Ishikawa (cell line): ENCODE measurements around the gene HIVEP2.

ENCODE experiments used
- CEBPB ChIP-seq: IDR thresholded peaks from 2 replicates; pipeline ENCODE4 v1.6.1; 2012
- CREB1 ChIP-seq: IDR thresholded peaks from 2 replicates; pipeline ENCODE4 v1.6.1; 2012; ENCODE audit warnings: low read depth
- EGR1 ChIP-seq: IDR thresholded peaks from 2 replicates; pipeline ENCODE4 v1.6.1; 2012
- FOXM1 ChIP-seq: IDR thresholded peaks from 2 replicates; pipeline ENCODE4 v1.6.1; 2012; ENCODE audit warnings: low read depth, borderline replicate concordance
- MAX ChIP-seq: IDR thresholded peaks from 2 replicates; pipeline ENCODE4 v1.6.1; 2012
- NFIC ChIP-seq: IDR thresholded peaks from 2 replicates; pipeline ENCODE4 v1.6.1; 2012
- RAD21 ChIP-seq: IDR thresholded peaks from 2 replicates; pipeline ENCODE4 v1.6.1; 2012; ENCODE audit warnings: low read depth
- REST ChIP-seq: IDR thresholded peaks from 2 replicates; pipeline ENCODE4 v1.6.1; 2012; ENCODE audit warnings: low read depth, mild to moderate bottlenecking
- TAF1 ChIP-seq: IDR thresholded peaks from 2 replicates; pipeline ENCODE4 v1.6.1; 2012; ENCODE audit warnings: low read depth, mild to moderate bottlenecking

DNA sequence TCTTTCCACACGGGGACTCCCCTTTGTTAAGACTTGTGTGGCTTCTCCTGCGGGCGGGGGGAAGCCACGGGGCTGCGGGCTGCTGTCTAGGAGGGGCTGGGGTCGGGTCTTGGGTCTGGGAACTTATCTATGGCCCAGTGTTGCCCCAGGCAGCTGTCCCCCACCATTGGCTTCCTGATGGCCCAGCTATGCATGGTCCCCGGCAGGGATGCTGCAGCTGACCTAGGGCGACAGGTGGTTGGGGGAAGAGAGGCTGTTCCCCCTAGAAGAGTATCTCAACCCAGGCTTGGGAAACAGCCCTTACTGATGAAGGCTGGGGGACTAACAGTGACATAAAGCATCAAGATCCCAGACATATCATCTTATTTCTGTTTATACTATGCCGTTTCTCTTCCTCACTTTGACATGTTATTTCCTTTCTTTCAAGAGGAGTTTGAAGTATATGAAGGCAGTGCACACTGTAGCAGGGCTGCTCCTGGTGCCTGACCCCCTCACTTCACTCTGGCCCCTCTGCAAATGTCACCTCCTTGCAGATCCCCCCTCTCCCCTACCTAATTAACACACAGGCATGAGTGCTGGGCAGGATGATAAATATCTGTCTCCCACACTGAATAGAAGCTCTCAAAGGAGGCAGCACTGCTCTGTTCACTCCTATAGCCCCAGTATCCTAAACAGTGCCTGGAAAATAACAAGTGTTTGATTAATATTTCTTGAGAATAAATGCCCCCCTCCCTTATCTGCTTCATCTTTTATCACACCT is 87.0 kb downstream of the HIVEP2 start:
- no peak for TF ChIP-seq RAD21
- no peak for TF ChIP-seq REST
- no peak for TF ChIP-seq TAF1
- no peak for TF ChIP-seq FOXM1
- no peak for TF ChIP-seq NFIC
- TF ChIP-seq CEBPB, result no peak
- TF ChIP-seq CREB1, result no peak
- no peak for TF ChIP-seq EGR1
- TF ChIP-seq MAX, result no peak
